HCT116 (cell line): ENCODE data around the gene SNTB2. TPM values are rescaled to one million over a fixed set of nuclear protein-coding genes. Genes with fewer than 3 reads are reported as not detected.

Experiments
- ATAC-seq: fragments of 200-7000 bp; cut with Tn5 transposase; 2 replicates; pipeline ENCODE4 v1.9.1; 2020; ENCODE audit warnings: mild to moderate bottlenecking, moderate library complexity
- BruUV-seq: library from RNA; stranded (reverse); fragments of 400-500 nt; replicated peaks from 2 replicates; lab custom pipeline; 2021; lab: Mats Ljungman, UMichigan
- CTCF ChIA-PET: fragments of 300-600 bp; sonication (Branson Sonifier 250); formaldehyde crosslinking; loops from one replicate; lab custom pipeline; 2021; ENCODE audit warnings: antibody characterized with exemption; lab: Charles Lee
- POLR2A ChIA-PET: fragments of 300-600, 350-600 bp; sonication (Branson Sonifier 250); formaldehyde crosslinking; loops from one replicate; lab custom pipeline; 2021; ENCODE audit warnings: antibody characterized with exemption; lab: Charles Lee
- RAD21 ChIA-PET, 2 experiments: fragments of 300-600 bp; sonication (Branson Sonifier 250); formaldehyde crosslinking; loops; one replicate each; lab custom pipeline; 2023; ENCODE audit warnings: low total read pairs in 2 of 2; ENCODE audit not compliant: uncharacterized antibody in 2 of 2, unreplicated experiment in 2 of 2, low non-redundant PET in 1 of 2; lab: Charles Lee
- DNase-seq: peaks from one replicate; pipeline ENCODE4 v3.0.0-alpha.2; 2010; ENCODE audit warnings: low read depth, low spot score
- H2AFZ ChIP-seq: fragments of 200-600 bp; shearing (Covaris generic), sonication (generic); 2 replicates; pipeline ENCODE4 v1.6.1; 2017; ENCODE audit warnings: low read depth, mixed run types, mixed read lengths, antibody characterized with exemption, low read length; ENCODE audit not compliant: poor library complexity, severe bottlenecking
- H3K27ac ChIP-seq: 2 replicates; pipeline ENCODE4 v1.5.1; 2012; ENCODE audit warnings: low read depth, low read length
- H3K27me3 ChIP-seq: fragments of 200-600 bp; sonication (generic); 2 replicates; pipeline ENCODE4 v1.6.1; 2016; ENCODE audit warnings: mixed run types, low read length, mixed read lengths; ENCODE audit not compliant: insufficient read depth
- H3K36me3 ChIP-seq, 2 experiments: fragments of 200-500 bp in 1 of 2; fragments of 200-600 bp in 1 of 2; sonication (Bioruptor generic) in 1 of 2; sonication (generic) in 1 of 2; 2 replicates each; pipeline versions ENCODE4 v1.5.1 to v1.6.1; 2014 to 2016; ENCODE audit warnings: low read length in 2 of 2, inconsistent platforms in 1 of 2, mixed read lengths in 1 of 2, mixed run types in 1 of 2; ENCODE audit not compliant: insufficient read depth in 2 of 2, control insufficient read depth in 1 of 2
- H3K4me1 ChIP-seq, 2 experiments: fragments of 200-600 bp in 1 of 2; sonication (generic) in 1 of 2; 2 replicates each; pipeline versions ENCODE4 v1.5.1 to v1.6.1; 2012 to 2017; ENCODE audit warnings: low read length in 2 of 2, inconsistent platforms in 1 of 2, mild to moderate bottlenecking in 1 of 2, mixed read lengths in 1 of 2, mixed run types in 1 of 2, moderate library complexity in 1 of 2; ENCODE audit not compliant: insufficient read depth in 2 of 2, control insufficient read depth in 1 of 2
- H3K4me2 ChIP-seq: fragments of 200-600 bp; sonication (generic); 2 replicates; pipeline ENCODE4 v1.6.1; 2017; ENCODE audit warnings: mixed run types, low read length, mixed read lengths
- H3K4me3 ChIP-seq, 2 experiments: fragments of 200-600 bp in 1 of 2; sonication (generic) in 1 of 2; replicated peaks in 1 of 2; 2 replicates each; pipeline ENCODE4 v1.5.1; 2011 to 2016; ENCODE audit warnings: low read length in 2 of 2, control low read depth in 1 of 2, low read depth in 1 of 2, mild to moderate bottlenecking in 1 of 2, mixed read lengths in 1 of 2, mixed run types in 1 of 2
- H3K79me2 ChIP-seq: fragments of 200-600 bp; sonication (generic); 2 replicates; pipeline ENCODE4 v1.6.1; 2017; ENCODE audit warnings: mild to moderate bottlenecking, mixed run types, low read length, moderate library complexity, mixed read lengths; ENCODE audit not compliant: insufficient read depth
- H3K9ac ChIP-seq: fragments of 200-600 bp; sonication (generic); 2 replicates; pipeline ENCODE4 v1.6.1; 2016; ENCODE audit warnings: low read length, mixed read lengths
- H3K9me2 ChIP-seq: fragments of 200-600 bp; sonication (generic), shearing (Covaris generic); 2 replicates; pipeline ENCODE4 v1.6.1; 2017; ENCODE audit warnings: mixed run types, mild to moderate bottlenecking, moderate library complexity; ENCODE audit not compliant: insufficient read depth
- H3K9me3 ChIP-seq, 2 experiments: fragments of 200-500 bp in 1 of 2; fragments of 200-600 bp in 1 of 2; sonication (Bioruptor generic) in 1 of 2; sonication (generic) in 1 of 2; 2 replicates each; pipeline ENCODE4 v1.6.1; 2014 to 2017; ENCODE audit warnings: low read length in 2 of 2, mixed read lengths in 2 of 2, inconsistent platforms in 1 of 2, low read depth in 1 of 2, mild to moderate bottlenecking in 1 of 2, mixed run types in 1 of 2, moderate library complexity in 1 of 2; ENCODE audit not compliant: control insufficient read depth in 1 of 2, insufficient read depth in 1 of 2
- H4K20me1 ChIP-seq: fragments of 200-600 bp; sonication (generic), shearing (Covaris generic); 2 replicates; pipeline ENCODE4 v1.6.1; 2017; ENCODE audit warnings: mixed run types, mild to moderate bottlenecking, moderate library complexity; ENCODE audit not compliant: insufficient read depth
- CBX3 ChIP-seq: IDR thresholded peaks from 2 replicates; pipeline ENCODE4 v1.6.1; 2012; ENCODE audit warnings: low read depth
- JUND ChIP-seq: IDR thresholded peaks from 2 replicates; pipeline ENCODE4 v1.6.1; 2012
- RAD21 ChIP-seq: IDR thresholded peaks from 2 replicates; pipeline ENCODE4 v1.6.1; 2012; ENCODE audit warnings: low read depth, mild to moderate bottlenecking
- SIN3A ChIP-seq: IDR thresholded peaks from 2 replicates; pipeline ENCODE4 v1.6.1; 2012; ENCODE audit warnings: low read depth
- TCF7L2 ChIP-seq: IDR thresholded peaks from 2 replicates; pipeline ENCODE4 v1.7.0; 2011; ENCODE audit warnings: borderline replicate concordance, inconsistent platforms; ENCODE audit not compliant: insufficient read depth, insufficient read length; ENCODE audit errors: extremely low read depth
- ZFX ChIP-seq: fragments of 450-650 bp; IDR thresholded peaks from 2 replicates; pipeline ENCODE4 v1.6.1; 2017
- intact Hi-C: fragments of 100-400 bp; cut with micrococcal nuclease; formaldehyde crosslinking; loops from 2 replicates; pipeline ENCODE4 v1.10.0; 2022
- total RNA-seq: library from RNA; stranded (reverse); gene quantifications from one replicate; pipeline ENCODE4 v1.2.1, GENCODE V29; 2021; ENCODE audit not compliant: unreplicated experiment
- TF ChIP-seq, protein P1 (sequence below): IDR thresholded peaks from 2 replicates; pipeline ENCODE4 v1.6.1; 2012
- TF ChIP-seq, protein P2 (sequence below): IDR thresholded peaks from 2 replicates; pipeline ENCODE4 v1.6.1; 2012
- TF ChIP-seq, protein P3 (sequence below): IDR thresholded peaks from 2 replicates; pipeline ENCODE4 v1.6.1; 2012; ENCODE audit warnings: low read depth

SNTB2 gene
- total RNA-seq, 1 experiment from 2014 or later, result 38.1 TPM

DNA sequence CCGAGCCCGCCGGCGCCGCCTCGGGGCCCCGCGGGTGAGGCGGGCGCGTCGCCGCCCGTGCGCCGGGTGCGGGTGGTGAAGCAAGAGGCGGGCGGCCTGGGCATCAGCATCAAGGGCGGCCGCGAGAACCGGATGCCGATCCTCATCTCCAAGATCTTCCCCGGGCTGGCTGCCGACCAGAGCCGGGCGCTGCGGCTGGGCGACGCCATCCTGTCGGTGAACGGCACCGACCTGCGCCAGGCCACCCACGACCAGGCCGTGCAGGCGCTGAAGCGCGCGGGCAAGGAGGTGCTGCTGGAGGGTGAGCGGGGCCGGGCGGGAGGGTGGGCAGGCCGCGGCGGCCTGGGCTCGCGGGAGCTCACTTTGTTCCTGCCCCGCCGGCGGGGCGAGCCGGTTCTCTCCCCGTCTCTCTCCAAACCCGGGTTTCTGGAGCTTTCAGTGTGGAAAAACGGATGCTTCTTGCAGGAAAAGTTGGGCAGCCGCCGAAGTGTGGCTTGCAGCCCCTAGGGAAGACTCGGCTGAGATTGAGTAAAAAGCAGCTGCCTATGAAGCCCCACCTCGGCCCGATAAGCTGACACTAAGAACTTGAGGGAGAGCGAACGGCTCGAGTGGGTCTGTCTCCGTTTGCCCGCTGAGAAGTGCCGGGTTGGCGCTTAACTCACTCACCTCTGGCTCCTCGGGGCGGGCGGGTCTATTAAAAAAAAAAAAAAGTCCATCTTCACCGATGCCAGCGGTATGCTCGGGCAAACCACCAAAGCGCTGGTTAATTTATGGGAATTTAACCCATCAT, 677 bp downstream of the SNTB2 start:
- ChIA-PET RAD21 (interaction anchor here in 1 of 2 experiments (0.6 kb wide), 1 partner anchor 86 kb away, joined by 3 read pairs; no protein-coding TSS in a partner anchor), CTCF (no interaction called here), POLR2A (no interaction called here)
- peak overlapping the region; percentile 82 for H3K27ac ChIP-seq
- H3K9ac ChIP-seq, result peak overlapping the region; percentile 74
- intact Hi-C loops, result no loop called here
- no TSS peak for BruUV-seq
- peak; percentile 48 for ATAC-seq
- peaks cover 23 to 41% of the 10 kb centered on the region in 2 experiments for H3K4me1 ChIP-seq
- peak; percentile 52 for TF ChIP-seq TCF7L2
- TF ChIP-seq ZFX, result peak; percentile 88
- no peak for TF ChIP-seq SIN3A
- no peaks in the 10 kb centered on the region for H3K27me3 ChIP-seq
- no peaks in the 10 kb centered on the region for H3K36me3 ChIP-seq
- H4K20me1 ChIP-seq, result no peaks in the 10 kb centered on the region
- H3K4me3 ChIP-seq, result peak overlapping the region; percentile 71 to 76
- DNase-seq, result no peak
- H3K79me2 ChIP-seq, result peaks cover 43% of the 10 kb centered on the region
- H2AFZ ChIP-seq, result no peak overlapping the region
- no peaks in the 10 kb centered on the region for H3K9me2 ChIP-seq
- peak overlapping the region; percentile 94 for H3K4me2 ChIP-seq
- no peaks in the 10 kb centered on the region for H3K9me3 ChIP-seq

DNA sequence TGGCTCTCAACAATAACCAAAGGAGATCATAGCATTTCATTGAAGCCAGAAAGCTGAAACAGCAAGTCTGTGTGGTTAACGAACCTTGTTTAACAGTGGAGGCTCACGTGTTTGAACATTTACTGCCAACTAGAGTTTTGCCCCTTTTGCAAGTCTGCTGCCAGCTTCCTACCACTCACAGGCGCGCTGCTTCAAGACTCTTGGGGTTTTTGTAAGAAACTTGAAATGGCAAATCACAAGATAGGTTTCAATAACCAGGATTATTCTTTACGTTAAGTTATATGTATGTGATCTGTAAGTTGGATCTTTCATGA, 1.2 kb downstream of the SNTB2 start:
- POLR2A ChIA-PET, result no interaction called here

More for the DNA sequence above, 1.2 kb downstream of the SNTB2 start:
- BruUV-seq, result TSS peak; percentile 69
- Histone ChIP-seq H3K27ac (peak overlapping the region; percentile 82), H3K9me3 (no peaks in the 10 kb centered on the region), H3K79me2 (peaks cover 49% of the 10 kb centered on the region), H3K4me1 (peaks cover 21 to 39% of the 10 kb centered on the region in 2 experiments), H2AFZ (no peak overlapping the region), H3K9ac (peak overlapping the region; percentile 74), H3K9me2 (no peaks in the 10 kb centered on the region)
- ATAC-seq, result no peak
- intact Hi-C loops, result no loop called here
- TF ChIP-seq RAD21 (no peak), SIN3A (0 out of 2 replicates have a peak, but pooled peaks have one; percentile 33), CBX3 (no peak), ZFX (no peak), JUND (no peak)
- TF ChIP-seq, protein P1, sequence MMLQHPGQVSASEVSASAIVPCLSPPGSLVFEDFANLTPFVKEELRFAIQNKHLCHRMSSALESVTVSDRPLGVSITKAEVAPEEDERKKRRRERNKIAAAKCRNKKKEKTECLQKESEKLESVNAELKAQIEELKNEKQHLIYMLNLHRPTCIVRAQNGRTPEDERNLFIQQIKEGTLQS, result no peak
- TF ChIP-seq, protein P2, sequence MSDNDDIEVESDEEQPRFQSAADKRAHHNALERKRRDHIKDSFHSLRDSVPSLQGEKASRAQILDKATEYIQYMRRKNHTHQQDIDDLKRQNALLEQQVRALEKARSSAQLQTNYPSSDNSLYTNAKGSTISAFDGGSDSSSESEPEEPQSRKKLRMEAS, result peak; percentile 16; the same call in 1 of the 2 replicates
- TF ChIP-seq, protein P3, sequence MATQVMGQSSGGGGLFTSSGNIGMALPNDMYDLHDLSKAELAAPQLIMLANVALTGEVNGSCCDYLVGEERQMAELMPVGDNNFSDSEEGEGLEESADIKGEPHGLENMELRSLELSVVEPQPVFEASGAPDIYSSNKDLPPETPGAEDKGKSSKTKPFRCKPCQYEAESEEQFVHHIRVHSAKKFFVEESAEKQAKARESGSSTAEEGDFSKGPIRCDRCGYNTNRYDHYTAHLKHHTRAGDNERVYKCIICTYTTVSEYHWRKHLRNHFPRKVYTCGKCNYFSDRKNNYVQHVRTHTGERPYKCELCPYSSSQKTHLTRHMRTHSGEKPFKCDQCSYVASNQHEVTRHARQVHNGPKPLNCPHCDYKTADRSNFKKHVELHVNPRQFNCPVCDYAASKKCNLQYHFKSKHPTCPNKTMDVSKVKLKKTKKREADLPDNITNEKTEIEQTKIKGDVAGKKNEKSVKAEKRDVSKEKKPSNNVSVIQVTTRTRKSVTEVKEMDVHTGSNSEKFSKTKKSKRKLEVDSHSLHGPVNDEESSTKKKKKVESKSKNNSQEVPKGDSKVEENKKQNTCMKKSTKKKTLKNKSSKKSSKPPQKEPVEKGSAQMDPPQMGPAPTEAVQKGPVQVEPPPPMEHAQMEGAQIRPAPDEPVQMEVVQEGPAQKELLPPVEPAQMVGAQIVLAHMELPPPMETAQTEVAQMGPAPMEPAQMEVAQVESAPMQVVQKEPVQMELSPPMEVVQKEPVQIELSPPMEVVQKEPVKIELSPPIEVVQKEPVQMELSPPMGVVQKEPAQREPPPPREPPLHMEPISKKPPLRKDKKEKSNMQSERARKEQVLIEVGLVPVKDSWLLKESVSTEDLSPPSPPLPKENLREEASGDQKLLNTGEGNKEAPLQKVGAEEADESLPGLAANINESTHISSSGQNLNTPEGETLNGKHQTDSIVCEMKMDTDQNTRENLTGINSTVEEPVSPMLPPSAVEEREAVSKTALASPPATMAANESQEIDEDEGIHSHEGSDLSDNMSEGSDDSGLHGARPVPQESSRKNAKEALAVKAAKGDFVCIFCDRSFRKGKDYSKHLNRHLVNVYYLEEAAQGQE, result no peak
- TF ChIP-seq, all 23 proteins: peak for 2
- ChIA-PET CTCF (no interaction called here), RAD21 (interaction anchor here in 1 of 2 experiments (0.6 kb wide), 1 partner anchor 86 kb away, joined by 3 read pairs; no protein-coding TSS in a partner anchor)
- no peaks in the 10 kb centered on the region for H3K36me3 ChIP-seq
- no peak for DNase-seq
- peak overlapping the region; percentile 71 to 76 for H3K4me3 ChIP-seq
- H4K20me1 ChIP-seq, result no peaks in the 10 kb centered on the region
- H3K27me3 ChIP-seq, result no peaks in the 10 kb centered on the region
- peak overlapping the region; percentile 94 for H3K4me2 ChIP-seq
